IMR-90 (cell line): ENCODE results near the gene C22orf15. TPM values are rescaled to one million over a fixed set of nuclear protein-coding genes. Genes with fewer than 3 reads are reported as not detected.

Experiments
- ATAC-seq: fragments of 200-7000 bp; cut with Tn5 transposase; 2 replicates; pipeline ENCODE4 v1.9.1; 2020; ENCODE audit warnings: low read depth, mild to moderate bottlenecking, moderate library complexity
- BruUV-seq: library from RNA; stranded (reverse); fragments of 400-500 nt; replicated peaks from 2 replicates; lab custom pipeline; 2021; lab: Mats Ljungman, UMichigan
- CTCF ChIA-PET: fragments of 300-600 bp; formaldehyde crosslinking; extraction: SDS; loops from one replicate; lab custom pipeline; 2021; ENCODE audit warnings: antibody characterized with exemption; lab: Yijun Ruan, JAX
- POLR2A ChIA-PET: fragments of 300-600 bp; sonication (Branson Sonifier 250); formaldehyde crosslinking; loops from one replicate; lab custom pipeline; 2022; ENCODE audit warnings: antibody characterized with exemption; ENCODE audit not compliant: unreplicated experiment; lab: Charles Lee
- DNase-seq: peaks from one replicate; pipeline ENCODE4 v3.0.0; 2013
- H2AFZ ChIP-seq: replicated peaks from 2 replicates; pipeline ENCODE3; 2013; ENCODE audit warnings: low read length, mild to moderate bottlenecking; ENCODE audit not compliant: poor library complexity
- H2AK5ac ChIP-seq: 2 replicates; pipeline ENCODE4 v1.6.1; 2013; ENCODE audit warnings: low read depth, low read length, inconsistent platforms
- H2AK9ac ChIP-seq: replicated peaks from 2 replicates; pipeline ENCODE3; 2013; ENCODE audit warnings: mild to moderate bottlenecking, low read depth, low read length, moderate library complexity; ENCODE audit not compliant: poor library complexity
- H2BK120ac ChIP-seq: 2 replicates; pipeline ENCODE4 v1.6.1; 2013; ENCODE audit warnings: low read depth, low read length, inconsistent platforms
- H2BK15ac ChIP-seq: 3 replicates; pipeline ENCODE4 v1.6.1; 2013; ENCODE audit warnings: low read depth, low read length, inconsistent platforms
- H2BK20ac ChIP-seq: 2 replicates; pipeline ENCODE4 v1.6.1; 2013; ENCODE audit warnings: low read depth, mild to moderate bottlenecking, inconsistent platforms, low read length, moderate library complexity
- H2BK5ac ChIP-seq: 2 replicates; pipeline ENCODE4 v1.6.1; 2013; ENCODE audit warnings: mild to moderate bottlenecking, low read depth, low read length, inconsistent platforms; ENCODE audit not compliant: poor library complexity, severe bottlenecking
- H3K14ac ChIP-seq: replicated peaks from 2 replicates; pipeline ENCODE4 v1.6.1; 2013; ENCODE audit warnings: low read depth, low read length, inconsistent platforms
- H3K18ac ChIP-seq: 2 replicates; pipeline ENCODE4 v1.6.1; 2013; ENCODE audit warnings: low read depth, low read length, control low read depth
- H3K23ac ChIP-seq: 2 replicates; pipeline ENCODE4 v1.6.1; 2013; ENCODE audit warnings: low read depth, low read length, inconsistent platforms
- H3K27ac ChIP-seq: 2 replicates; pipeline ENCODE4 v1.5.1; 2013; ENCODE audit warnings: mild to moderate bottlenecking, control low read depth, low read length; ENCODE audit not compliant: insufficient read depth
- H3K27me3 ChIP-seq: 2 replicates; pipeline ENCODE4 v1.6.1; 2013; ENCODE audit warnings: low read length; ENCODE audit not compliant: control insufficient read depth, insufficient read depth
- H3K36me3 ChIP-seq: 2 replicates; pipeline ENCODE4 v1.6.1; 2013; ENCODE audit warnings: low read length, mixed read lengths; ENCODE audit not compliant: control insufficient read depth, insufficient read depth
- H3K4ac ChIP-seq: 2 replicates; pipeline ENCODE4 v1.6.1; 2013; ENCODE audit warnings: low read depth, low read length, inconsistent platforms
- H3K4me1 ChIP-seq: 2 replicates; pipeline ENCODE4 v1.6.1; 2013; ENCODE audit warnings: low read length, mixed read lengths; ENCODE audit not compliant: control insufficient read depth, insufficient read depth
- H3K4me2 ChIP-seq: 2 replicates; pipeline ENCODE4 v1.6.1; 2013; ENCODE audit warnings: low read depth, mild to moderate bottlenecking, control low read depth, low read length, moderate library complexity
- H3K4me3 ChIP-seq: 2 replicates; pipeline ENCODE4 v1.5.1; 2013; ENCODE audit warnings: low read depth, mild to moderate bottlenecking, control low read depth, low read length, moderate library complexity; ENCODE audit not compliant: insufficient read depth
- H3K56ac ChIP-seq: 2 replicates; pipeline ENCODE4 v1.6.1; 2013; ENCODE audit warnings: low read length, inconsistent platforms; ENCODE audit not compliant: insufficient read depth; ENCODE audit errors: extremely low read depth
- H3K79me1 ChIP-seq, 2 experiments: 2 replicates each; pipeline ENCODE4 v1.6.1; 2013; ENCODE audit warnings: low read length in 2 of 2, inconsistent platforms in 1 of 2, low read depth in 1 of 2
- H3K9ac ChIP-seq: 2 replicates; pipeline ENCODE4 v1.6.1; 2013; ENCODE audit warnings: low read depth, low read length, control low read depth
- H3K9me1 ChIP-seq: 2 replicates; pipeline ENCODE4 v1.6.1; 2013; ENCODE audit warnings: low read length, inconsistent platforms; ENCODE audit not compliant: insufficient read depth
- H3K9me3 ChIP-seq: 2 replicates; pipeline ENCODE4 v1.6.1; 2013; ENCODE audit warnings: low read length; ENCODE audit not compliant: control insufficient read depth, insufficient read depth
- H4K20me1 ChIP-seq: 2 replicates; pipeline ENCODE4 v1.6.1; 2013; ENCODE audit warnings: low read length, inconsistent platforms; ENCODE audit not compliant: insufficient read depth
- H4K5ac ChIP-seq: 2 replicates; pipeline ENCODE4 v1.6.1; 2013; ENCODE audit warnings: mild to moderate bottlenecking, low read depth, low read length, control low read depth
- H4K8ac ChIP-seq, 2 experiments: 2 replicates each; pipeline ENCODE4 v1.6.1; 2013; ENCODE audit warnings: low read depth in 2 of 2, low read length in 2 of 2, control low read depth in 1 of 2, inconsistent platforms in 1 of 2
- H4K91ac ChIP-seq: 2 replicates; pipeline ENCODE4 v1.6.1; 2013; ENCODE audit warnings: low read depth, low read length, inconsistent platforms; ENCODE audit not compliant: insufficient read depth
- RCOR1 ChIP-seq: IDR thresholded peaks from 2 replicates; pipeline ENCODE4 v1.6.1; 2012; ENCODE audit warnings: mild to moderate bottlenecking, low read length, improper control_type of control experiment; ENCODE audit not compliant: insufficient replicate concordance
- WGBS, 2 experiments: methylation state at CpG; one replicate each; pipeline versions ENCODE4 v1.1.5 to v1.1.7; 2013; ENCODE audit warnings: missing lambda C conversion rate in 2 of 2; ENCODE audit not compliant: insufficient read length in 1 of 2; ENCODE audit errors: extremely low coverage in 2 of 2; 5-methylcytosine and 5-hydroxymethylcytosine counted together
- dilution Hi-C: fragments of 300-500 bp; cut with HindIII; formaldehyde crosslinking; loops from one replicate; pipeline ENCODE4 v1.14.3; 2018; ENCODE audit warnings: low sequenced_read_pairs; ENCODE audit not compliant: unreplicated experiment
- in situ Hi-C: fragments of 300-500 bp; cut with MboI; formaldehyde crosslinking; loops from 3 replicates; pipeline ENCODE4 v1.14.3; 2019; ENCODE audit warnings: low sequenced_read_pairs, inconsistent platforms, mixed read lengths
- intact Hi-C: fragments of 100-400 bp; cut with micrococcal nuclease; formaldehyde crosslinking; loops from 2 replicates; pipeline ENCODE4 v1.10.0; 2022
- polyA plus RNA-seq, 3 experiments: library from polyadenylated mRNA; depleted of rRNA; stranded (reverse); fragments of >200 nt; gene quantifications; 2 replicates each; pipeline ENCODE4 v1.2.3, GENCODE V29; 2012; ENCODE audit warnings: low replicate concordance in 1 of 3
- total RNA-seq: library from RNA; depleted of rRNA; stranded (reverse); fragments of >200 nt; gene quantifications from 2 replicates; pipeline ENCODE4 v1.2.3, GENCODE V29; 2012

The C22orf15 gene
- total and polyA plus RNA-seq, 2 of the 4 experiments (the other 2 are of a cell fraction), result 2.3 to 3.1 TPM

- in situ Hi-C loops, result no loop called here
Observed at GRCh38 chr22:23779731-23780130, 16.9 kb downstream of the C22orf15 start.

More at GRCh38 chr22:23779731-23780130, 16.9 kb downstream of the C22orf15 start:
- intact Hi-C loops, result loop anchor here (10.0 kb wide), 1 partner anchor 175 kb away; no protein-coding TSS in a partner anchor
- no peak overlapping the region for H3K9ac ChIP-seq
- no peak overlapping the region for H3K4ac ChIP-seq
- no peak overlapping the region for H4K5ac ChIP-seq
- peaks cover 14% of the 10 kb centered on the region for H3K9me1 ChIP-seq
- no peaks in the 10 kb centered on the region for H4K20me1 ChIP-seq
- 80% methylated on average over 1 of the region's 5 CpGs; no CpG with 5 or more reads in 1 of the 2 experiments for WGBS, 2 experiments
- H2AK9ac ChIP-seq, result peak overlapping the region; percentile 51
- CTCF ChIA-PET, result no interaction called here
- no peak overlapping the region for H3K14ac ChIP-seq
- H2BK5ac ChIP-seq, result no peak overlapping the region
- H2BK120ac ChIP-seq, result no peak overlapping the region
- H4K91ac ChIP-seq, result no peak overlapping the region
- POLR2A ChIA-PET, result no interaction called here
- peaks cover 21% of the 10 kb centered on the region for H3K4me1 ChIP-seq
- H2AK5ac ChIP-seq, result peak overlapping the region; percentile 56; the same call in 1 of the 2 replicates
- H2BK20ac ChIP-seq, result no peak overlapping the region
- no TSS peak for BruUV-seq
- no peak overlapping the region for H3K23ac ChIP-seq
- TF ChIP-seq RCOR1, result no peak
- H3K9me3 ChIP-seq, result no peaks in the 10 kb centered on the region
- H3K79me1 ChIP-seq, result no peaks in the 10 kb centered on the region
- H3K27ac ChIP-seq, result no peak overlapping the region
- no peak overlapping the region for H2BK15ac ChIP-seq
- no peak overlapping the region for H3K18ac ChIP-seq
- no peak overlapping the region for H4K8ac ChIP-seq
- H3K27me3 ChIP-seq, result no peaks in the 10 kb centered on the region
- H3K4me2 ChIP-seq, result no peak overlapping the region
- no peak overlapping the region for H3K56ac ChIP-seq
- H2AFZ ChIP-seq, result no peak overlapping the region
- DNase-seq (no peak), ATAC-seq (no peak)
- no peaks in the 10 kb centered on the region for H3K36me3 ChIP-seq
- H3K4me3 ChIP-seq, result no peak overlapping the region
- dilution Hi-C loops, result no loop called here
